GM21447 (cell line): Measurements from ENCODE around the gene CD244.

Experiments used
- ATAC-seq: cut with Tn5 transposase; IDR thresholded peaks from one replicate; pipeline ENCODE4 v1.9.1; 2021; ENCODE audit not compliant: unreplicated experiment

The CD244 gene

GRCh38 chr1:160850993-160851392 lies 11.7 kb downstream of the CD244 start:
- ATAC-seq, result no peak

- ATAC-seq, result no peak
These were observed 12.1 kb downstream of the CD244 start for GRCh38 chr1:160850541-160850940.

GRCh38 chr1:160846281-160846680 lies 16.4 kb downstream of the CD244 start:
- no peak for ATAC-seq

GRCh38 chr1:160844447-160845232 lies 18.0 kb downstream of the CD244 start:
- ATAC-seq, result no peak

- ATAC-seq, result no peak
These were observed 21.6 kb downstream of the CD244 start for GRCh38 chr1:160841079-160841478.

GRCh38 chr1:160839746-160840145 lies 22.9 kb downstream of the CD244 start:
- no peak for ATAC-seq

- ATAC-seq, result no peak
These were observed 23.8 kb downstream of the CD244 start for GRCh38 chr1:160838888-160839287.

GRCh38 chr1:160837558-160838205 lies 25.0 kb downstream of the CD244 start:
- peak; percentile 75 for ATAC-seq

- ATAC-seq, result no peak
These were observed 25.6 kb downstream of the CD244 start for GRCh38 chr1:160836981-160837557.

GRCh38 chr1:160836561-160836960 lies 26.1 kb downstream of the CD244 start:
- no peak for ATAC-seq

- no peak for ATAC-seq
These were observed 26.9 kb downstream of the CD244 start for GRCh38 chr1:160835751-160836150.

GRCh38 chr1:160834945-160835565 lies 27.6 kb downstream of the CD244 start:
- ATAC-seq, result no peak

GRCh38 chr1:160830321-160831153 lies 32.1 kb downstream of the CD244 start:
- ATAC-seq, result peak; percentile 51

GRCh38 chr1:160829766-160830165 lies 32.9 kb downstream of the CD244 start:
- ATAC-seq, result no peak

- ATAC-seq, result no peak
These were observed 35.3 kb downstream of the CD244 start for GRCh38 chr1:160827418-160827817.

GRCh38 chr1:160826546-160826945 lies 36.1 kb downstream of the CD244 start:
- no peak for ATAC-seq

GRCh38 chr1:160823296-160823695 lies 39.4 kb downstream of the CD244 start:
- no peak for ATAC-seq

- no peak for ATAC-seq
These were observed 41.1 kb downstream of the CD244 start for GRCh38 chr1:160821627-160822026.

GRCh38 chr1:160819186-160819585 lies 43.5 kb downstream of the CD244 start:
- ATAC-seq, result no peak

GRCh38 chr1:160818207-160818937 lies 44.3 kb downstream of the CD244 start:
- no peak for ATAC-seq
